Tibial artery (tissue), 4 donors: Measurements from ENCODE around the gene CDH26.
"Not testable (repeated sequence)": the region's sequence is repeated elsewhere in the genome, so short reads cannot be mapped to it uniquely, and the experiment has no call there.

Experiments used
- DNase-seq, 2 donors: peaks; one replicate each; pipeline ENCODE4 v3.0.0-alpha.2; 2019
- H3K27ac ChIP-seq, 2 donors: fragments of 200-600 bp; sonication (generic) in 1 of 2; 1 replicate in 1 of 2; 2 replicates in 1 of 2; pipeline ENCODE4 v1.5.1; 2018 to 2019; ENCODE audit warnings: mild to moderate bottlenecking in 1 of 2
- H3K27me3 ChIP-seq, 2 donors: fragments of 200-600 bp; sonication (generic) in 1 of 2; one replicate each; pipeline versions ENCODE4 v1.5.1 to v1.6.0; 2016 to 2019
- H3K36me3 ChIP-seq, 3 donors: fragments of 200-600 bp; sonication (generic) in 2 of 3; one replicate each; pipeline ENCODE4 v1.5.1; 2016 to 2019; ENCODE audit warnings: mild to moderate bottlenecking in 2 of 3
- H3K4me1 ChIP-seq, 4 donors: fragments of 200-600 bp; sonication (generic) in 2 of 4; 1 replicate in 3 of 4; 2 replicates in 1 of 4; pipeline ENCODE4 v1.5.1; 2016 to 2019
- H3K4me3 ChIP-seq, 2 donors: fragments of 200-600 bp; sonication (generic) in 1 of 2; 1 replicate in 1 of 2; 2 replicates in 1 of 2; pipeline ENCODE4 v1.5.1; 2018 to 2019; ENCODE audit warnings: mild to moderate bottlenecking in 2 of 2
- H3K9me3 ChIP-seq, 3 donors: fragments of 200-600 bp; sonication (generic) in 1 of 3; one replicate each; pipeline ENCODE4 v1.5.1; 2016 to 2019
- CTCF ChIP-seq, 2 experiments: fragments of 200-600 bp in 1 of 2; fragments of 450-650 bp in 1 of 2; IDR thresholded peaks; one replicate each; pipeline ENCODE4 v1.5.1; 2017 to 2019; ENCODE audit warnings: antibody characterized with exemption in 2 of 2, mild to moderate bottlenecking in 1 of 2, moderate library complexity in 1 of 2
- intact Hi-C: fragments of 100-400 bp; cut with DNase I; formaldehyde crosslinking; loops from one replicate; pipeline ENCODE4 v1.15.0; 2023; ENCODE audit warnings: low total_unique reads

The CDH26 gene

GRCh38 chr20:60039526-60039925, 81.3 kb downstream of the CDH26 start:
- no peaks in the 10 kb centered on the region for H3K36me3 ChIP-seq
- H3K4me3 ChIP-seq: no peak overlapping the region
- DNase-seq: no peak
- intact Hi-C loops: no loop called here
- peaks cover 0 to 12% (median 2%) of the 10 kb centered on the region in 4 donors for H3K4me1 ChIP-seq
- no peaks in the 10 kb centered on the region for H3K27me3 ChIP-seq
- TF ChIP-seq CTCF (IDR thresholded peaks at IDR 0.05): no peak
- H3K9me3 ChIP-seq: no peaks in the 10 kb centered on the region
- H3K27ac ChIP-seq: no peak overlapping the region

GRCh38 chr20:60040471-60041162, 82.4 kb downstream of the CDH26 start:
- peaks cover 0 to 1% (median 0%) of the 10 kb centered on the region in 4 donors for H3K4me1 ChIP-seq
- H3K36me3 ChIP-seq: no peaks in the 10 kb centered on the region
- H3K9me3 ChIP-seq: no peaks in the 10 kb centered on the region
- intact Hi-C loops: no loop called here
- DNase-seq: no peak
- H3K27me3 ChIP-seq: no peaks in the 10 kb centered on the region
- no peak overlapping the region for H3K27ac ChIP-seq
- no peak overlapping the region for H3K4me3 ChIP-seq
- no peak for TF ChIP-seq CTCF (IDR thresholded peaks at IDR 0.05)

- H3K9me3 ChIP-seq, H3K27ac ChIP-seq, DNase-seq, H3K4me3 ChIP-seq, H3K36me3 ChIP-seq, intact Hi-C loops, H3K27me3 ChIP-seq, H3K4me1 ChIP-seq: not testable (repeated sequence)
Measured at GRCh38 chr20:60041436-60042165, 83.4 kb downstream of the CDH26 start.

GRCh38 chr20:60043435-60043834, 85.2 kb downstream of the CDH26 start:
- no peaks in the 10 kb centered on the region for H3K36me3 ChIP-seq
- no peak for TF ChIP-seq CTCF (IDR thresholded peaks at IDR 0.05)
- intact Hi-C loops: no loop called here

GRCh38 chr20:60046011-60046413, 87.8 kb downstream of the CDH26 start:
- Histone ChIP-seq H3K27me3 (no peaks in the 10 kb centered on the region), H3K4me3 (no peak overlapping the region), H3K9me3 (no peaks in the 10 kb centered on the region), H3K4me1 (no peaks in the 10 kb centered on the region), H3K27ac (no peak overlapping the region), H3K36me3 (no peaks in the 10 kb centered on the region)
- no peak for TF ChIP-seq CTCF (IDR thresholded peaks at IDR 0.05)
- intact Hi-C loops: no loop called here
- no peak for DNase-seq

More at GRCh38 chr20:60043435-60043834, 85.2 kb downstream of the CDH26 start:
- Histone ChIP-seq H3K9me3 (no peaks in the 10 kb centered on the region), H3K27me3 (no peaks in the 10 kb centered on the region), H3K4me1 (no peaks in the 10 kb centered on the region), H3K4me3 (no peak overlapping the region), H3K27ac (no peak overlapping the region)
- DNase-seq: no peak

- DNase-seq: no peak
- peaks cover 0 to under 1% of the 10 kb centered on the region in 2 donors for H3K27me3 ChIP-seq
- H3K4me1 ChIP-seq: no peaks in the 10 kb centered on the region
- no peak overlapping the region for H3K4me3 ChIP-seq
- no peak overlapping the region for H3K27ac ChIP-seq
- H3K9me3 ChIP-seq: no peaks in the 10 kb centered on the region
- intact Hi-C loops: no loop called here
- no peaks in the 10 kb centered on the region for H3K36me3 ChIP-seq
- no peak for TF ChIP-seq CTCF (IDR thresholded peaks at IDR 0.05)
Measured at GRCh38 chr20:60046436-60046835, 88.2 kb downstream of the CDH26 start.
